ENCODE measurements around the gene INSIG1.

DNA sequence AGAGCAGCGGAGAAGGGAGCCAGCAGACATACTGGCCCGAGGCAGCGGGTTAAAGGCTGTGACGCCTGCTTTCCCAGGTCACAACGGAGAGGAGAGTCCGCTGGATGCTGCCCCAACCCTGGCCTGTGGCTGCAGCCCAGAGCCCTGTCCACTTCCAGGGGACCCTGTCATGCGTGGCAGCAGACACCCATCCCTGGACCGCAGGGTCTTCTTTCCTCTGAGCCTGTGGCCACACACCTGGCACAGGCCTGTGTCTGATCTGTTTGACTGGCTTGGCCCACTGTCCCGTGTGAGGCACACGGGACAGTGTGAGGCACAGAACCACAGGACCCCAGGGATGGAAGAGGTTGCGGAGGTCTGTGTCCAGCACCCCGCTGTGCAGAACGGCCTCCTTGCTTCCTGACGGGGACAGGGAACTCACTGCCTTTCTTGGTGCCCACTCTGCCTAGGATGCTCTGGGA is 42.4 kb downstream of the INSIG1 start:
- TF ChIP-seq, protein P1, sequence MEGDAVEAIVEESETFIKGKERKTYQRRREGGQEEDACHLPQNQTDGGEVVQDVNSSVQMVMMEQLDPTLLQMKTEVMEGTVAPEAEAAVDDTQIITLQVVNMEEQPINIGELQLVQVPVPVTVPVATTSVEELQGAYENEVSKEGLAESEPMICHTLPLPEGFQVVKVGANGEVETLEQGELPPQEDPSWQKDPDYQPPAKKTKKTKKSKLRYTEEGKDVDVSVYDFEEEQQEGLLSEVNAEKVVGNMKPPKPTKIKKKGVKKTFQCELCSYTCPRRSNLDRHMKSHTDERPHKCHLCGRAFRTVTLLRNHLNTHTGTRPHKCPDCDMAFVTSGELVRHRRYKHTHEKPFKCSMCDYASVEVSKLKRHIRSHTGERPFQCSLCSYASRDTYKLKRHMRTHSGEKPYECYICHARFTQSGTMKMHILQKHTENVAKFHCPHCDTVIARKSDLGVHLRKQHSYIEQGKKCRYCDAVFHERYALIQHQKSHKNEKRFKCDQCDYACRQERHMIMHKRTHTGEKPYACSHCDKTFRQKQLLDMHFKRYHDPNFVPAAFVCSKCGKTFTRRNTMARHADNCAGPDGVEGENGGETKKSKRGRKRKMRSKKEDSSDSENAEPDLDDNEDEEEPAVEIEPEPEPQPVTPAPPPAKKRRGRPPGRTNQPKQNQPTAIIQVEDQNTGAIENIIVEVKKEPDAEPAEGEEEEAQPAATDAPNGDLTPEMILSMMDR (conservative IDR thresholded peaks at IDR 0.05): no peak
- TF ChIP-seq EZH2 (IDR thresholded peaks at IDR 0.05; ENCODE audit: low read depth): no peak

Data from PC-9 (cell line).